ENCODE measurements around the gene CORO1C.
"Not testable (repeated sequence)": the region's sequence is repeated elsewhere in the genome, so short reads cannot be mapped to it uniquely, and the experiment has no call there.

DNA sequence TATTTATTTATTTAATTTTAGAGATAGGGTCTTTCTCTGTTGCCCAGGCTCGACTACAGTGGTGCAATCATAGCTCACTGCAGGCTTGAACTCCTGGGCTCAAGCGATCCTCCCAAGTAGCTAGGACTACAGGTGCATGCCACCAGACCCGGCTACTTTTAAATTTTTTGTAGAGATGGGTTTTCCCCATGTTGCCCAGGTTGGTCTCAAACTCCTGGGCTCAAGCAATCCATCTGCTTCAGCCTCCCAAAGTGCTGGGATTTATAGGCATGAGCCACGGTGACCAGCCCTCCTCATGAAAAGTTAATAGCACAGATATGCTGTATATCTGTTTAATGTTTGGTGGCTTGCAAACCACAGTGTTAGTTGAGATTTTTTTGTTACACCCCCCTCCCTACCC, 100.1 kb downstream of the CORO1C start:
- not testable (repeated sequence) for TF ChIP-seq CTCF (IDR thresholded peaks at IDR 0.05); ZBTB33 (IDR thresholded peaks at IDR 0.05; ENCODE audit: borderline replicate concordance, low read depth)
